ENCODE data around the gene CD52. TPM values are rescaled to one million over a fixed set of nuclear protein-coding genes. Genes with fewer than 3 reads are reported as not detected.
"Not testable (repeated sequence)": the region's sequence is repeated elsewhere in the genome, so short reads cannot be mapped to it uniquely, and the experiment has no call there.

CD52 gene
- total and polyA plus RNA-seq, 3 donors from 2014 or later: 3.0 to 23.8 TPM; not detected in 1

GRCh38 chr1:26327956-26328362 is 10.2 kb downstream of the CD52 start:
- H3K9me3 ChIP-seq: no peaks in the 10 kb centered on the region
- no peaks in the 10 kb centered on the region for H3K36me3 ChIP-seq (ENCODE audit: low read depth, missing control alignments)
- no peaks in the 10 kb centered on the region for H3K27me3 ChIP-seq
- DNase-seq: no peak
- no peaks in the 10 kb centered on the region for H3K4me1 ChIP-seq
- H3K4me3 ChIP-seq: no peak overlapping the region
- no peak overlapping the region for H3K27ac ChIP-seq
- 80 to 90% methylated on average over 8 of the region's 8 CpGs for WGBS, 2 donors
- intact Hi-C loops (cut with DNase I; ENCODE audit: low total_unique reads): loop anchor here (10.0 kb wide), 1 partner anchor 53 kb away; no protein-coding TSS in a partner anchor
- TF ChIP-seq CTCF (IDR thresholded peaks at IDR 0.05): no peak
- no peak for TF ChIP-seq POLR2A (IDR thresholded peaks at IDR 0.05)

GRCh38 chr1:26328597-26328996 is 10.8 kb downstream of the CD52 start:
- TF ChIP-seq POLR2A (IDR thresholded peaks at IDR 0.05) (no peak), CTCF (IDR thresholded peaks at IDR 0.05) (no peak)
- no peak overlapping the region for H3K4me3 ChIP-seq
- DNase-seq: no peak
- no peak overlapping the region for H3K27ac ChIP-seq
- no peaks in the 10 kb centered on the region for H3K4me1 ChIP-seq
- intact Hi-C loops (cut with DNase I; ENCODE audit: low total_unique reads): loop anchor here (10.0 kb wide), 1 partner anchor 54 kb away; no protein-coding TSS in a partner anchor
- H3K9me3 ChIP-seq: no peaks in the 10 kb centered on the region
- 76 to 87% methylated on average over 8 of the region's 8 CpGs for WGBS, 2 donors
- no peaks in the 10 kb centered on the region for H3K27me3 ChIP-seq
- no peaks in the 10 kb centered on the region for H3K36me3 ChIP-seq (ENCODE audit: low read depth, missing control alignments)

- 90 to 95% methylated on average over 4 of the region's 4 CpGs for WGBS, 2 donors
- H3K27me3 ChIP-seq; H3K4me3 ChIP-seq; DNase-seq; H3K27ac ChIP-seq; H3K9me3 ChIP-seq; H3K4me1 ChIP-seq; H3K36me3 ChIP-seq (ENCODE audit: low read depth, missing control alignments): not testable (repeated sequence)
- intact Hi-C loops (cut with DNase I; ENCODE audit: low total_unique reads): loop anchor here (10.0 kb wide), 1 partner anchor 55 kb away; no protein-coding TSS in a partner anchor
Observed at GRCh38 chr1:26329380-26329779, 11.6 kb downstream of the CD52 start.

GRCh38 chr1:26330276-26330675 is 12.5 kb downstream of the CD52 start:
- no peak overlapping the region for H3K4me3 ChIP-seq
- no peaks in the 10 kb centered on the region for H3K36me3 ChIP-seq (ENCODE audit: low read depth, missing control alignments)
- TF ChIP-seq POLR2A (IDR thresholded peaks at IDR 0.05): no peak
- no peak for TF ChIP-seq CTCF (IDR thresholded peaks at IDR 0.05)
- intact Hi-C loops (cut with DNase I; ENCODE audit: low total_unique reads): no loop called here
- H3K27me3 ChIP-seq: no peaks in the 10 kb centered on the region
- no peaks in the 10 kb centered on the region for H3K9me3 ChIP-seq
- WGBS, 2 donors: 80 to 85% methylated on average over 5 of the region's 5 CpGs
- no peaks in the 10 kb centered on the region for H3K4me1 ChIP-seq
- no peak overlapping the region for H3K27ac ChIP-seq
- DNase-seq: no peak

- DNase-seq; H3K36me3 ChIP-seq (ENCODE audit: low read depth, missing control alignments); H3K9me3 ChIP-seq; H3K27ac ChIP-seq; intact Hi-C loops (cut with DNase I; ENCODE audit: low total_unique reads); H3K4me3 ChIP-seq; H3K4me1 ChIP-seq; H3K27me3 ChIP-seq: not testable (repeated sequence)
- 88 to 92% methylated on average over 8 of the region's 8 CpGs for WGBS, 2 donors
Observed at GRCh38 chr1:26333312-26333711, 15.6 kb downstream of the CD52 start.

- intact Hi-C loops (cut with DNase I; ENCODE audit: low total_unique reads): no loop called here
- no peaks in the 10 kb centered on the region for H3K9me3 ChIP-seq
- no peak overlapping the region for H3K27ac ChIP-seq
- TF ChIP-seq POLR2A (IDR thresholded peaks at IDR 0.05) (no peak), CTCF (IDR thresholded peaks at IDR 0.05) (no peak)
- H3K4me3 ChIP-seq: peak overlapping the region; percentile 39 to 55
- H3K4me1 ChIP-seq: peaks cover 8% of the 10 kb centered on the region
- WGBS, 2 donors: 6 to 7% methylated on average over 31 to 39 of the region's 41 CpGs
- no peak for DNase-seq
- no peaks in the 10 kb centered on the region for H3K36me3 ChIP-seq (ENCODE audit: low read depth, missing control alignments)
- H3K27me3 ChIP-seq: peaks cover 5% of the 10 kb centered on the region
Observed at GRCh38 chr1:26335774-26336476, 18.2 kb downstream of the CD52 start.

Measured in testis (tissue), 3 donors.